ENCODE data around the gene SRGAP3. TPM values are rescaled to one million over a fixed set of nuclear protein-coding genes. Genes with fewer than 3 reads are reported as not detected.
"Not testable (repeated sequence)": the region's sequence is repeated elsewhere in the genome, so short reads cannot be mapped to it uniquely, and the experiment has no call there.

The SRGAP3 gene
- 1.3 and 5.5 TPM in 2 replicates for total RNA-seq (2012; rRNA removed)

- H3K9me3 ChIP-seq (replicated peaks; ENCODE audit: low read length): no peaks in the 10 kb centered on the region
- H3K4me3 ChIP-seq (ENCODE audit: low read length): peak within 1 kb of the TSS; percentile 67
- H3K27me3 ChIP-seq (ENCODE audit: control insufficient read depth, insufficient read depth, low read length): peaks cover 41% of the 10 kb centered on the region
- no peak within 1 kb of the TSS for H3K9ac ChIP-seq (ENCODE audit: low read depth, low read length)
- peaks cover 11% of the 10 kb centered on the region for H3K4me1 ChIP-seq (ENCODE audit: control insufficient read depth, insufficient read depth, low read length)
- no peaks in the 10 kb centered on the region for H3K36me3 ChIP-seq (ENCODE audit: insufficient read depth, low read length)
- H3K4me2 ChIP-seq (ENCODE audit: low read length): peak within 1 kb of the TSS; percentile 93
These were observed at the start of gene SRGAP3 for GRCh38 chr3:9249273-9250192. Gene SRGAP3, minus strand, starts transcription at chr3:9249646. Its CDS starts 695 bp downstream, at chr3:9248951.

DNA sequence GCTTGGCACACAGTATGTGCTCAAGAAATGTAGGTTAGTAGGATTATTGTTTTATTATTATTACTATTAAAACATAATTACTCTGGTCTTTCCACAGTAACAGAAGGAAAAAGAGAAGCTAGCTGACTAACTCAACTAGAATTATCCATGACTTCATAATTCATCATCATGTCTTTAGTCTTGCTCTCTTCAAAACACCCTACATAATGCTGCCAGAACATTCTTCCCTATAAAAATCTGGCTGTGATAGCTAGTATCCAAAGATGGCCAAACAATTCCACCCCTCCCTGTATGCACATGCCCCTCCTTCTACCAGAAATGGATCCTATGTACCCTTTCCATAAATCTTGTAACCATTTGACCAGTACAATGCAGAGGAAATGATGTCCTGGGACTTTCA is 48.8 kb upstream of the SRGAP3 start:
- no peaks in the 10 kb centered on the region for H3K36me3 ChIP-seq (ENCODE audit: insufficient read depth, low read length)
- no peak overlapping the region for H3K9ac ChIP-seq (ENCODE audit: low read depth, low read length)
- H3K4me3 ChIP-seq (ENCODE audit: low read length): no peak overlapping the region
- no peaks in the 10 kb centered on the region for H3K9me3 ChIP-seq (replicated peaks; ENCODE audit: low read length)
- H3K27me3 ChIP-seq (ENCODE audit: control insufficient read depth, insufficient read depth, low read length): peaks cover 20% of the 10 kb centered on the region
- H3K4me1 ChIP-seq (ENCODE audit: control insufficient read depth, insufficient read depth, low read length): peaks cover 10% of the 10 kb centered on the region
- no peak overlapping the region for H3K4me2 ChIP-seq (ENCODE audit: low read length)

DNA sequence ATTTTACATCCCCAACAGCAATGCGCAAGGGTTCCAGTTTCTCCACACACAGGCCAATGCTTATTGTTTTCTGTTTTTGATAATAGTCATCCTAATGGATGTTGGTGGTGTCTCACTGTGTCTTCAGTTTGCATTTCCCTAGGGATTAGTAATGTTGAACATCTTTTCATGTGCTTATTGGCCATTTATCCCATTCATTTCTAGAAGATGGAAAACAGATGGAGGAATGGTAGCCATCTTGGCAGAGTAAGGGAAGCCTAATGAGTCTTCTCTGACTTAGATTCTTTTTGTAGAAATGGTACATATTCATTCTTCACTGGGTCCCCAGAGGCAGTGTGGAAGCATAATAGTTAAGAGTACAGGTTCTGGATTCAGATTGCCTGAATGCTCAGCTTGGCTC is 46.8 kb upstream of the SRGAP3 start:
- no peak overlapping the region for H3K4me2 ChIP-seq (ENCODE audit: low read length)
- peaks cover 20% of the 10 kb centered on the region for H3K27me3 ChIP-seq (ENCODE audit: control insufficient read depth, insufficient read depth, low read length)
- H3K4me3 ChIP-seq (ENCODE audit: low read length): no peak overlapping the region
- H3K36me3 ChIP-seq (ENCODE audit: insufficient read depth, low read length): no peaks in the 10 kb centered on the region
- H3K9me3 ChIP-seq (replicated peaks; ENCODE audit: low read length): no peaks in the 10 kb centered on the region
- H3K9ac ChIP-seq (ENCODE audit: low read depth, low read length): no peak overlapping the region
- peaks cover 4% of the 10 kb centered on the region for H3K4me1 ChIP-seq (ENCODE audit: control insufficient read depth, insufficient read depth, low read length)

GRCh38 chr3:9295007-9295406 is 45.6 kb upstream of the SRGAP3 start:
- H3K9me3 ChIP-seq (replicated peaks; ENCODE audit: low read length): no peaks in the 10 kb centered on the region
- no peak overlapping the region for H3K9ac ChIP-seq (ENCODE audit: low read depth, low read length)
- H3K4me2 ChIP-seq (ENCODE audit: low read length): no peak overlapping the region
- H3K27me3 ChIP-seq (ENCODE audit: control insufficient read depth, insufficient read depth, low read length): peaks cover 28% of the 10 kb centered on the region
- peaks cover 3% of the 10 kb centered on the region for H3K4me1 ChIP-seq (ENCODE audit: control insufficient read depth, insufficient read depth, low read length)
- H3K36me3 ChIP-seq (ENCODE audit: insufficient read depth, low read length): no peaks in the 10 kb centered on the region
- no peak overlapping the region for H3K4me3 ChIP-seq (ENCODE audit: low read length)

DNA sequence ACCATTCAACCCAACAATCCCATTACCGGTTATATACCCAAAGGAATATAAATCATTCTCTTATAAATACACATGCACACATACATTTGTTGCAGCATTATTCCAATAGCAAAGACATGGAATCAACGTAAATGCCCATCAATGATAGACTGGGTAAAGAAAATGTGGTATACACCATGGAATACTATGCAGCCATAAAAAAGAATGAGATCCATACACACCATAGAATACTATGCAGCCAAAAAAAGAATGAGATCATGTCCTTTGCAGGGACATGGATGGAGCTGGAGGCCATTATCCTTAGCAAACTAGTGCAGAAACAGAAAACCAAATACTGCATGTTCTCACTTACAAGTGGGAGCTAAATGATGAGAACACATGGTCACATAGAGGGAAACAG is 44.5 kb upstream of the SRGAP3 start:
- H3K36me3 ChIP-seq (ENCODE audit: insufficient read depth, low read length); H3K4me1 ChIP-seq (ENCODE audit: control insufficient read depth, insufficient read depth, low read length); H3K9ac ChIP-seq (ENCODE audit: low read depth, low read length); H3K4me3 ChIP-seq (ENCODE audit: low read length); H3K9me3 ChIP-seq (replicated peaks; ENCODE audit: low read length); H3K4me2 ChIP-seq (ENCODE audit: low read length): not testable (repeated sequence)
- peaks cover 29% of the 10 kb centered on the region for H3K27me3 ChIP-seq (ENCODE audit: control insufficient read depth, insufficient read depth, low read length)

DNA sequence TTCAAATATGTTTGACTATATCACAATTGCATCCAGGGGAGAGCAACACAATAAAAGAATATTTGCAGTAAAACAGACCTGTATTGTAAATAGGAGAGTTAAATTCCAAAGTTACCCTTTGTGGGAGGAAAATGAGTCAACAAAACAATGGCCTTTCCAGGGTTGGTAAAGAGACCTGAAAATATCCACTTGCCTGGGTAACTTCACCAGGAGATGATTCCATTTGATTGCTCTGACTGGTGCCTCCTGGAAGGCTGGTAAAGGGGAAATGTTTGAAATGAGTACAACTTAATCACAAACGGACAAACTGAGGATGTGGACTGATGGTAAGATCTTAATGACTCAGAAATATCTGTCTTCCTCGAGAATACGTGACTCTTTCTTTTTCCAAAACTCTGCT is 43.6 kb upstream of the SRGAP3 start:
- Histone ChIP-seq H3K27me3 (ENCODE audit: control insufficient read depth, insufficient read depth, low read length) (peaks cover 29% of the 10 kb centered on the region), H3K9me3 (replicated peaks; ENCODE audit: low read length) (no peaks in the 10 kb centered on the region), H3K4me3 (ENCODE audit: low read length) (no peak overlapping the region), H3K36me3 (ENCODE audit: insufficient read depth, low read length) (no peaks in the 10 kb centered on the region), H3K9ac (ENCODE audit: low read depth, low read length) (no peak overlapping the region), H3K4me2 (ENCODE audit: low read length) (no peak overlapping the region), H3K4me1 (ENCODE audit: control insufficient read depth, insufficient read depth, low read length) (no peaks in the 10 kb centered on the region)

- Histone ChIP-seq H3K9ac (ENCODE audit: low read depth, low read length) (no peak overlapping the region), H3K36me3 (ENCODE audit: insufficient read depth, low read length) (no peaks in the 10 kb centered on the region), H3K4me1 (ENCODE audit: control insufficient read depth, insufficient read depth, low read length) (no peaks in the 10 kb centered on the region), H3K9me3 (replicated peaks; ENCODE audit: low read length) (no peaks in the 10 kb centered on the region), H3K4me3 (ENCODE audit: low read length) (no peak overlapping the region), H3K27me3 (ENCODE audit: control insufficient read depth, insufficient read depth, low read length) (peaks cover 29% of the 10 kb centered on the region), H3K4me2 (ENCODE audit: low read length) (no peak overlapping the region)
These were observed 43.1 kb upstream of the SRGAP3 start for GRCh38 chr3:9292516-9292915.

DNA sequence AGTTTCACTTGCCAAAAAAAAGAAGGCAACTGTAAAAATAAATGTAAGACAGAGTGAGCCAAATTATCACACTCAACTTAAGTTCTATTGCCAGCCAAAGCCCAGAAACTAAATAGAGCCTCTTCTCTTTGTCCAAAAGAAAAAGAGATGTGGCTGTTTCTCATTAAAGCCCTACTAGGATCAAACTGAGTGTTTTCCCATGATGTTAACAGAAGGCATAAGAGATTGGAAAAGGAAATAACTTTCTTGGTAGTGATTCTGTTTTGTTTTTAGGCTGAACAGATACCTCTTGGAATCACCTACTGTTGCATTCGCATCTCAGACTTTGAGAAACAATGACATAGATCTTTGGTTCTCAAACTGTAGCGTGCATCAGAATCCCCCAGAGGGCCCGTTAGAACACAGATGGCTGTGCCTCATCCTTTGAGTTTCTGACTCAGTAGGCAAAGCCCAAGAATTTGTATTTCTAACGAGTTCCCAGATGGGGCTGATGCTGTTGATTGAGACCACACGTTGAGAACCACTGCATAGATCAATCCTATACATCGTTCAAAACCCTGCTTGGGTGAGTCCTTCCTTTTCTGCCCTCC is 42.5 kb upstream of the SRGAP3 start:
- Histone ChIP-seq H3K36me3 (ENCODE audit: insufficient read depth, low read length) (no peaks in the 10 kb centered on the region), H3K4me2 (ENCODE audit: low read length) (no peak overlapping the region), H3K27me3 (ENCODE audit: control insufficient read depth, insufficient read depth, low read length) (peaks cover 29% of the 10 kb centered on the region), H3K9ac (ENCODE audit: low read depth, low read length) (no peak overlapping the region), H3K4me3 (ENCODE audit: low read length) (no peak overlapping the region), H3K4me1 (ENCODE audit: control insufficient read depth, insufficient read depth, low read length) (no peaks in the 10 kb centered on the region), H3K9me3 (replicated peaks; ENCODE audit: low read length) (no peaks in the 10 kb centered on the region)

- no peak overlapping the region for H3K9ac ChIP-seq (ENCODE audit: low read depth, low read length)
These were observed 41.1 kb upstream of the SRGAP3 start for GRCh38 chr3:9290566-9290965.

DNA sequence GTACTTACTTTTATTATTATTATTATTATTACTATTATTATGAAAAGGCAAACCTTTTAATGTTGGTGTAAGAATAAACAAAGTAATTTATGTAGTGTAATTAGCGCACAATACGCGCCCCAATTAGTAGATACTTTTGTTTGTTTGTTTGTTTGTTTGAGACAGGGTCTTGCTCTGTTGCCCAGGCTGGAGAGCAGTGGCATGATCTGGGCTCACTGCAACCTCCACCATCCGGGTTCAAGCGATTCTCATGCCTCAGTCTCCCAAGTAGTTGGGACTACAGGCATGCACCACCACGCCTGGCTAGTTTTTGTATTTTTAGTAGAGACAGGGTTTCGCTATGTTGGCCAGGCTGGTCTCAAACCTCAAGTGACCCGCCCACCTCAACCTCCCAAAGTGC is 32.1 kb upstream of the SRGAP3 start:
- not testable (repeated sequence) for H3K4me3 ChIP-seq (ENCODE audit: low read length); H3K4me2 ChIP-seq (ENCODE audit: low read length); H3K9ac ChIP-seq (ENCODE audit: low read depth, low read length); H3K9me3 ChIP-seq (replicated peaks; ENCODE audit: low read length); H3K27me3 ChIP-seq (ENCODE audit: control insufficient read depth, insufficient read depth, low read length); H3K4me1 ChIP-seq (ENCODE audit: control insufficient read depth, insufficient read depth, low read length); H3K36me3 ChIP-seq (ENCODE audit: insufficient read depth, low read length)

More at GRCh38 chr3:9290566-9290965, 41.1 kb upstream of the SRGAP3 start:
- H3K4me2 ChIP-seq (ENCODE audit: low read length): no peak overlapping the region
- H3K4me3 ChIP-seq (ENCODE audit: low read length): no peak overlapping the region
- no peaks in the 10 kb centered on the region for H3K4me1 ChIP-seq (ENCODE audit: control insufficient read depth, insufficient read depth, low read length)
- H3K9me3 ChIP-seq (replicated peaks; ENCODE audit: low read length): no peaks in the 10 kb centered on the region
- H3K27me3 ChIP-seq (ENCODE audit: control insufficient read depth, insufficient read depth, low read length): peaks cover 27% of the 10 kb centered on the region
- H3K36me3 ChIP-seq (ENCODE audit: insufficient read depth, low read length): no peaks in the 10 kb centered on the region

DNA sequence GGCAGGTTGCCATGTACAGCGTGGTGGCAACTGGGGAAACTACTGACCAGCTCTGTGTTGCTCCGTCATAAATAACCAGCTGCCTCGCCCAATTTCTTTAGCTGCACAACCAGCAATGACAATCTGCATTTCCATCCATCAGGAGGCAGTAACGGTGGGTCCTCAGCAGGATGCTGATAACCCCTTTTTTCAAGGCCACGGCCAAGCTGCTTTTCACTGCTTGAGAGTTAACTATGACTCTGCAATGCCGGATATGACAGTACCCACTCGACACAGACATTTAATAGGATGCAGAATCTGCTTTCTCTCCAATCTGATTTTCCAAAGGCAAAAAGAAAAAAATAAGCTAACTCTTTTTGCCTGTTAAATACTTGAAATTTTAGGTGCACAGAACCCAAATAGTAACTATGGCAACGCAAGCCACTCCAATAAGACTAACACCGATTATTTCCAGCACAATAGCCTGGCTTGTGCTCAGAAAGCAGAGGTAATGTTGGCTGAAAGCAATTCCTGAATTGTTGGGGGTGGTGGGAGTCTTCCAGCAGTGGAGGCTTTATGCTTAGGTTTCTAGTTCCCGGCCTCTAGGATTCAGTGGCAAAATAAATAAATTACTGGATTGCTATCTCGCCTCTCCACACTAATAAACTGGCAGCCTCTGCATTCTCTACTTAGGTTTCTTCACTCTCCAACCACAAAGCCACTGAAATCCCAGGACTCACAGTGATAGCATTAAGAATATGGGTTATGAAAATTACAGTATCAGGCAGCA is 31.2 kb upstream of the SRGAP3 start:
- Histone ChIP-seq H3K4me2 (ENCODE audit: low read length) (no peak overlapping the region), H3K9ac (ENCODE audit: low read depth, low read length) (no peak overlapping the region), H3K36me3 (ENCODE audit: insufficient read depth, low read length) (no peaks in the 10 kb centered on the region), H3K4me1 (ENCODE audit: control insufficient read depth, insufficient read depth, low read length) (peaks cover 4% of the 10 kb centered on the region), H3K4me3 (ENCODE audit: low read length) (no peak overlapping the region), H3K9me3 (replicated peaks; ENCODE audit: low read length) (no peaks in the 10 kb centered on the region), H3K27me3 (ENCODE audit: control insufficient read depth, insufficient read depth, low read length) (no peaks in the 10 kb centered on the region)

All from skeletal muscle satellite cell (primary cell).